ENCODE data around the gene TMEM117.

DNA sequence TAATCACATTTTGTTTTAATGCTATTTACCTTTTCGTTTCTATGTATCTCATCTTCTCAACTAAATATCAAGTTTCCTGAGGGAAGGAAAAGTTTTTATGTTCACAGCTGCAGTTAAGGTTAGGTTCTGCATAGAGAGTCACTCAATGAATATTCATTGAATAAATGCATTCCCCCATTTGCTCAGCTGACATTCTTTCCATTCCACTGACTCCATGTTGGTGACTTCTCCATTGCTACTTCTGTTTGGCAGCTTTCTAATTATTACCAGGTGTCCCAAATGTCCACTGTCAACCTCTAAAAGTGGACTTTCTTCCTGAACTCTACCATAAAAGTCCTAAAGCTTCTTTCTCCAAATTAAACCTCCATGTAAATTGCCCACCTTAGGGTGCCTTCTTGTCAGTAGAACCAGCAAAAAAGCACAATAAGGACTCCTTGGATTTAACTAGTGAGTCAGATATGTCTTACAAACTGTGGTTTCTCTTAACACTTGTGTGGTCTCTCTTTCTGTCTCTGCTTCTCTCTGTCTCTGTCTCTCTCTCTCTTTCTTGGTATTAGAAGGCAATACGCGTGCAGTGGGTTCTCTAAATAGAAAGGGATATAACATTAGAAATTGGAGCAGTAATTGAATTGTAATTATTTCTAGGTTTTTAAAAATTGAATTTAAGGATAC is 85.9 kb downstream of the TMEM117 start:
- TF ChIP-seq, protein P1, sequence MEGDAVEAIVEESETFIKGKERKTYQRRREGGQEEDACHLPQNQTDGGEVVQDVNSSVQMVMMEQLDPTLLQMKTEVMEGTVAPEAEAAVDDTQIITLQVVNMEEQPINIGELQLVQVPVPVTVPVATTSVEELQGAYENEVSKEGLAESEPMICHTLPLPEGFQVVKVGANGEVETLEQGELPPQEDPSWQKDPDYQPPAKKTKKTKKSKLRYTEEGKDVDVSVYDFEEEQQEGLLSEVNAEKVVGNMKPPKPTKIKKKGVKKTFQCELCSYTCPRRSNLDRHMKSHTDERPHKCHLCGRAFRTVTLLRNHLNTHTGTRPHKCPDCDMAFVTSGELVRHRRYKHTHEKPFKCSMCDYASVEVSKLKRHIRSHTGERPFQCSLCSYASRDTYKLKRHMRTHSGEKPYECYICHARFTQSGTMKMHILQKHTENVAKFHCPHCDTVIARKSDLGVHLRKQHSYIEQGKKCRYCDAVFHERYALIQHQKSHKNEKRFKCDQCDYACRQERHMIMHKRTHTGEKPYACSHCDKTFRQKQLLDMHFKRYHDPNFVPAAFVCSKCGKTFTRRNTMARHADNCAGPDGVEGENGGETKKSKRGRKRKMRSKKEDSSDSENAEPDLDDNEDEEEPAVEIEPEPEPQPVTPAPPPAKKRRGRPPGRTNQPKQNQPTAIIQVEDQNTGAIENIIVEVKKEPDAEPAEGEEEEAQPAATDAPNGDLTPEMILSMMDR (tag by site-specific recombination; IDR thresholded peaks at IDR 0.05) = no peak
- TF ChIP-seq ZNF768 (tag by site-specific recombination; IDR thresholded peaks at IDR 0.05) (no peak), ZNF350 (tag by site-specific recombination; IDR thresholded peaks at IDR 0.05) (no peak), ZNF132 (tag by site-specific recombination; IDR thresholded peaks at IDR 0.05; ENCODE audit: borderline replicate concordance) (no peak), ZBTB20 (tag by site-specific recombination; IDR thresholded peaks at IDR 0.05) (no peak), SCRT1 (tag by site-specific recombination; IDR thresholded peaks at IDR 0.05; ENCODE audit: borderline replicate concordance) (no peak), ZNF202 (tag by site-specific recombination; IDR thresholded peaks at IDR 0.05; ENCODE audit: borderline replicate concordance) (no peak)
- TF ChIP-seq, protein P2, sequence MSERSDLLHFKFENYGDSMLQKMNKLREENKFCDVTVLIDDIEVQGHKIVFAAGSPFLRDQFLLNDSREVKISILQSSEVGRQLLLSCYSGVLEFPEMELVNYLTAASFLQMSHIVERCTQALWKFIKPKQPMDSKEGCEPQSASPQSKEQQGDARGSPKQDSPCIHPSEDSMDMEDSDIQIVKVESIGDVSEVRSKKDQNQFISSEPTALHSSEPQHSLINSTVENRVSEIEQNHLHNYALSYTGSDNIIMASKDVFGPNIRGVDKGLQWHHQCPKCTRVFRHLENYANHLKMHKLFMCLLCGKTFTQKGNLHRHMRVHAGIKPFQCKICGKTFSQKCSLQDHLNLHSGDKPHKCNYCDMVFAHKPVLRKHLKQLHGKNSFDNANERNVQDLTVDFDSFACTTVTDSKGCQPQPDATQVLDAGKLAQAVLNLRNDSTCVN (tag by site-specific recombination; optimal IDR thresholded peaks at IDR 0.05) = no peak
- TF ChIP-seq, protein P3, sequence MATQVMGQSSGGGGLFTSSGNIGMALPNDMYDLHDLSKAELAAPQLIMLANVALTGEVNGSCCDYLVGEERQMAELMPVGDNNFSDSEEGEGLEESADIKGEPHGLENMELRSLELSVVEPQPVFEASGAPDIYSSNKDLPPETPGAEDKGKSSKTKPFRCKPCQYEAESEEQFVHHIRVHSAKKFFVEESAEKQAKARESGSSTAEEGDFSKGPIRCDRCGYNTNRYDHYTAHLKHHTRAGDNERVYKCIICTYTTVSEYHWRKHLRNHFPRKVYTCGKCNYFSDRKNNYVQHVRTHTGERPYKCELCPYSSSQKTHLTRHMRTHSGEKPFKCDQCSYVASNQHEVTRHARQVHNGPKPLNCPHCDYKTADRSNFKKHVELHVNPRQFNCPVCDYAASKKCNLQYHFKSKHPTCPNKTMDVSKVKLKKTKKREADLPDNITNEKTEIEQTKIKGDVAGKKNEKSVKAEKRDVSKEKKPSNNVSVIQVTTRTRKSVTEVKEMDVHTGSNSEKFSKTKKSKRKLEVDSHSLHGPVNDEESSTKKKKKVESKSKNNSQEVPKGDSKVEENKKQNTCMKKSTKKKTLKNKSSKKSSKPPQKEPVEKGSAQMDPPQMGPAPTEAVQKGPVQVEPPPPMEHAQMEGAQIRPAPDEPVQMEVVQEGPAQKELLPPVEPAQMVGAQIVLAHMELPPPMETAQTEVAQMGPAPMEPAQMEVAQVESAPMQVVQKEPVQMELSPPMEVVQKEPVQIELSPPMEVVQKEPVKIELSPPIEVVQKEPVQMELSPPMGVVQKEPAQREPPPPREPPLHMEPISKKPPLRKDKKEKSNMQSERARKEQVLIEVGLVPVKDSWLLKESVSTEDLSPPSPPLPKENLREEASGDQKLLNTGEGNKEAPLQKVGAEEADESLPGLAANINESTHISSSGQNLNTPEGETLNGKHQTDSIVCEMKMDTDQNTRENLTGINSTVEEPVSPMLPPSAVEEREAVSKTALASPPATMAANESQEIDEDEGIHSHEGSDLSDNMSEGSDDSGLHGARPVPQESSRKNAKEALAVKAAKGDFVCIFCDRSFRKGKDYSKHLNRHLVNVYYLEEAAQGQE (tag by site-specific recombination; IDR thresholded peaks at IDR 0.05) = no peak
